ENCODE data around the gene IL10RB. TPM values are rescaled to one million over a fixed set of nuclear protein-coding genes. Genes with fewer than 3 reads are reported as not detected.

IL10RB gene
- total and polyA plus RNA-seq, 7 donors, result 15.0 to 66.8 (median 26.2) TPM

- no peak for TF ChIP-seq POLR2A (IDR thresholded peaks at IDR 0.05)
- no peak for TF ChIP-seq EP300 (IDR thresholded peaks at IDR 0.05)
- no peak for TF ChIP-seq CTCF (IDR thresholded peaks at IDR 0.05)
- no peak for TF ChIP-seq POLR2AphosphoS5 (IDR thresholded peaks at IDR 0.05)
- H3K27me3 ChIP-seq, result no peaks in the 10 kb centered on the region
- WGBS, 2 donors, result 89 to 92% methylated on average over 3 of the region's 3 CpGs
- intact Hi-C loops (cut with DNase I), result no loop called here
- H3K4me1 ChIP-seq, result peaks cover 0 to 22% (median 16%) of the 10 kb centered on the region in 4 donors
- peaks cover 0 to 3% (median 0%) of the 10 kb centered on the region in 4 donors for H3K9me3 ChIP-seq
- no peak overlapping the region for H3K4me3 ChIP-seq
- no peak overlapping the region for H3K27ac ChIP-seq
- DNase-seq, result no peak
- H3K36me3 ChIP-seq, result peaks cover 0 to 7% (median 3%) of the 10 kb centered on the region in 4 donors
Measured at GRCh38 chr21:33330726-33331125, 64.6 kb downstream of the IL10RB start.

- 68 to 91% methylated on average over 1 of the region's 1 CpG for WGBS, 2 donors
- H3K4me1 ChIP-seq, result peaks cover 0 to 8% (median 4%) of the 10 kb centered on the region in 4 donors
- TF ChIP-seq CTCF (IDR thresholded peaks at IDR 0.05) (no peak), POLR2A (IDR thresholded peaks at IDR 0.05) (no peak), POLR2AphosphoS5 (IDR thresholded peaks at IDR 0.05) (no peak), EP300 (IDR thresholded peaks at IDR 0.05) (no peak)
- peaks cover 0 to 8% (median 6%) of the 10 kb centered on the region in 4 donors for H3K36me3 ChIP-seq
- intact Hi-C loops (cut with DNase I), result no loop called here
- peaks cover 0 to 3% (median 0%) of the 10 kb centered on the region in 4 donors for H3K9me3 ChIP-seq
- DNase-seq, result no peak
- no peak overlapping the region for H3K4me3 ChIP-seq
- no peak overlapping the region for H3K27ac ChIP-seq
- no peaks in the 10 kb centered on the region for H3K27me3 ChIP-seq
Measured at GRCh38 chr21:33332143-33332542, 66.0 kb downstream of the IL10RB start.

- intact Hi-C loops (cut with DNase I), result no loop called here
- Histone ChIP-seq H3K27ac (no peak overlapping the region), H3K9me3 (peaks cover 0 to 3% (median 0%) of the 10 kb centered on the region in 4 donors), H3K4me1 (no peaks in the 10 kb centered on the region), H3K36me3 (peaks cover 0 to 18% (median 6%) of the 10 kb centered on the region in 4 donors), H3K4me3 (no peak overlapping the region), H3K27me3 (no peaks in the 10 kb centered on the region)
- TF ChIP-seq POLR2AphosphoS5 (IDR thresholded peaks at IDR 0.05) (no peak), CTCF (IDR thresholded peaks at IDR 0.05) (no peak), EP300 (IDR thresholded peaks at IDR 0.05) (no peak), POLR2A (IDR thresholded peaks at IDR 0.05) (no peak)
- 71% methylated on average over 4 of the region's 4 CpGs for WGBS, 2 donors
- DNase-seq, result no peak
Measured at GRCh38 chr21:33334191-33334590, 68.0 kb downstream of the IL10RB start.

- Histone ChIP-seq H3K4me3 (no peak overlapping the region), H3K27me3 (no peaks in the 10 kb centered on the region), H3K4me1 (peaks cover 0 to under 1% (median under 1%) of the 10 kb centered on the region in 4 donors), H3K9me3 (peaks cover 0 to 3% (median 0%) of the 10 kb centered on the region in 4 donors), H3K27ac (no peak overlapping the region), H3K36me3 (peaks cover 0 to 18% (median 6%) of the 10 kb centered on the region in 4 donors)
- WGBS, 2 donors, result 49 to 76% methylated on average over 2 of the region's 2 CpGs
- intact Hi-C loops (cut with DNase I), result no loop called here
- no peak for DNase-seq
- TF ChIP-seq CTCF (IDR thresholded peaks at IDR 0.05) (no peak), POLR2AphosphoS5 (IDR thresholded peaks at IDR 0.05) (no peak), EP300 (IDR thresholded peaks at IDR 0.05) (no peak), POLR2A (IDR thresholded peaks at IDR 0.05) (no peak)
Measured at GRCh38 chr21:33334824-33335223, 68.7 kb downstream of the IL10RB start.

GRCh38 chr21:33339135-33339534, 73.0 kb downstream of the IL10RB start:
- H3K27ac ChIP-seq, result no peak overlapping the region
- peaks cover 0 to 13% (median 8%) of the 10 kb centered on the region in 4 donors for H3K4me1 ChIP-seq
- H3K9me3 ChIP-seq, result no peaks in the 10 kb centered on the region
- WGBS, 2 donors, result 82 to 99% methylated on average over 1 of the region's 1 CpG
- TF ChIP-seq POLR2A (IDR thresholded peaks at IDR 0.05), result no peak
- no peak for TF ChIP-seq EP300 (IDR thresholded peaks at IDR 0.05)
- TF ChIP-seq POLR2AphosphoS5 (IDR thresholded peaks at IDR 0.05), result no peak
- TF ChIP-seq CTCF (IDR thresholded peaks at IDR 0.05), result no peak
- intact Hi-C loops (cut with DNase I), result no loop called here
- peaks cover 0 to 48% (median 0%) of the 10 kb centered on the region in 4 donors for H3K36me3 ChIP-seq
- H3K27me3 ChIP-seq, result no peaks in the 10 kb centered on the region
- H3K4me3 ChIP-seq, result no peak overlapping the region
- DNase-seq, result no peak

All from sigmoid colon (tissue), 7 donors.